Camera-type eye (tissue), 1 donor: Measurements from ENCODE around the gene KRTAP5-2. TPM values are rescaled to one million over a fixed set of nuclear protein-coding genes. Genes with fewer than 3 reads are reported as not detected.

Experiments
- total RNA-seq: library from RNA; depleted of rRNA; stranded (reverse); fragments of >200 nt; gene quantifications from one replicate; pipeline ENCODE4 v1.2.3, GENCODE V29; 2014

Gene KRTAP5-2, protein sequence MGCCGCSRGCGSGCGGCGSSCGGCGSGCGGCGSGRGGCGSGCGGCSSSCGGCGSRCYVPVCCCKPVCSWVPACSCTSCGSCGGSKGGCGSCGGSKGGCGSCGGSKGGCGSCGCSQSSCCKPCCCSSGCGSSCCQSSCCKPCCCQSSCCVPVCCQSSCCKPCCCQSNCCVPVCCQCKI
- total RNA-seq, result not detected

DNA sequence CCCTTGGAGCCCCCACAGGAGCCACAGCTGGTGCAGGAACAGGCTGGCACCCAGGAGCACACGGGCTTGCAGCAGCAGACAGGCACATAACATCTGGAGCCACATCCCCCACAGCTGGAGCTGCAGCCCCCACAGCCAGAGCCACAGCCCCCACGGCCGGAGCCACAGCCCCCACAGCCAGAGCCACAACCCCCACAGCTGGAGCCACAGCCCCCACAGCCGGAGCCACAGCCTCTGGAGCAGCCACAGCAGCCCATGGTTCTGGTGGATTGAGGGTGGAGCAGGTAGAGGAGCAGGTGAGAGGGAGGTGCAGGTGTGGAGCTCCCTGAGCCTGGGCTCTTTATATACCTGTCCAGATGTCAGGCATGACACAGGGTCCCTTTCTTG lies at the start of gene KRTAP5-2:
TSS of gene KRTAP5-2 (minus strand) at position 301 of the 387 bp plus-strand sequence. CDS start at position 257, 44 bp downstream.

DNA sequence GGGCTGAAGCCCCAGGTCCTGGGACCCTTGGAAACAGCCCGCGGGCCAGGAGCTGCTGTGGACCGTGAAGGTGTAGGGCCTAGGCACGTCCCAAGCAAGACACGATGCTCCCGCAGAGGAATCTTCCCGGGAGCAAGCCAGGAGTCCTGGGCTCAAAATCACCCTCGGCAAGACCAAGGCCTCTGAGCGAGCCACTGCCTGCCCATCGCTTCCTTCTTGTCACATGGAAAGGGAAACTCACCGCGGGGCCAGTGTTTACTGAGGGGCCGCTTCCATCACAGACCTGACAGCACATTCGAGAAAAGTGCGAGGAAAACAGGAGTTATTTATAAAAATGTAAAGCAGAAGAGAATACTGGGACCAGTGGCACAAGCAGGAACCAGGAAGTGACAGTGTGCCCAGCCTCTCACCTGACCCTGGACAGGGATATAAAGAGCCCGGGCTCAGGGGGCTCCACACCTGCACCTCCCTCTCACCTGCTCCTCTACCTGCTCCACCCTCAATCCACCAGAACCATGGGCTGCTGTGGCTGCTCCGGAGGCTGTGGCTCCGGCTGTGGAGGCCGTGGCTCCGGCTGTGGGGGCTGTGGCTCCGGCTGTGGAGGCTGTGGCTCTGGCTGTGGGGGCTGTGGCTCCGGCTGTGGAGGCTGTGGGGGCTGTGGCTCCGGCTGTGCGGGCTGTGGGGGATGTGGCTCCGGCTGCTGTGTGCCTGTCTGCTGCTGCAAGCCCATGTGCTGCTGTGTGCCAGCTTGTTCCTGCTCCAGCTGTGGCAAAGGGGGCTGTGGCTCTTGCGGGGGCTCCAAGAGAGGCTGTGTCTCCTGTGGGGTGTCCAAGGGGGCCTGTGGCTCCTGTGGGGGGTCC lies 31.5 kb upstream of the KRTAP5-2 start, which contains the start of gene KRTAP5-5:
TSS of gene KRTAP5-5 (plus strand) at position 450 of the 860 bp plus-strand sequence. CDS start at position 516, 66 bp downstream.

DNA sequence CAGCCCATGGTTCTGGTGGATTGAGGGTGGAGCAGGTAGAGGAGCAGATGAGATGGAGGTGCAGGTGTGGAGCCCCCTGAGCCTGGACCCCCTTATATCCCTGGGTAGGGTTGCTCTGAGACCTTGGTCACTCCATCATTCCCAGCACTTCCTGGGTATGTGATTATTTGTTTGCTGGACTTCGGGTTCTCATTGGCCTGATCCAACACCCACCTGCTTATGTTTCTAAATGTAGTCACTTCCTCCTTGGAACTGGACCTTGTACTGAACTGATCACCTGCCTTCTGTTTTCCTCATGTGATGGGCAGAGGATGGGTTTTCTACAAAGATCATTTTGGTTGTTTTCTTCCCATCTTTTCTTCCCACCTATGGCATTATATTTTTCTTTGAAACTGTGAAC lies 24.0 kb upstream of the KRTAP5-2 start, which contains the start of gene KRTAP5-4:
TSS of gene KRTAP5-4 (minus strand) at position 53 of the 400 bp plus-strand sequence. CDS start at position 8, 45 bp downstream.

DNA sequence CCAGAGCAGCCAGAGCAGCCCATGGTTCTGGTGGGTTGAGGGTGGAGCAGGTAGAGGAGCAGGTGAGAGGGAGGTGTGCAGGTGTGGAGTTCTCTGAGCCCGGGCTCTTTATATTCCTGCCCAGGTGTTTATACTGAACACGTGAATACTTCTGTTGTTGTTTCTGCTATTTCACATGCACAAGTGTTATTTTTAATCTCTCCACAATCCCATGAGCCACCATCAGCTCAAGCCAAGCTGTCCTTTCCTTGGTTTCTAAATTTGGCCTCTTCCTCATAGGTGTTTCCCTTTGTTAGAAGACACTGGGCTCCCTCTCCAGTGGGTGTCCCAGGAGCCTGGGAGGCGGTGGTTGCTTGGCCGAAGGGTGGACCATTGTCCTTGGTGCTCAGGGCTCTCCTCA lies 10.3 kb upstream of the KRTAP5-2 start, which contains the start of gene KRTAP5-3:
TSS of gene KRTAP5-3 (minus strand) at position 101 of the 400 bp plus-strand sequence. CDS start at position 23, 78 bp downstream.

DNA sequence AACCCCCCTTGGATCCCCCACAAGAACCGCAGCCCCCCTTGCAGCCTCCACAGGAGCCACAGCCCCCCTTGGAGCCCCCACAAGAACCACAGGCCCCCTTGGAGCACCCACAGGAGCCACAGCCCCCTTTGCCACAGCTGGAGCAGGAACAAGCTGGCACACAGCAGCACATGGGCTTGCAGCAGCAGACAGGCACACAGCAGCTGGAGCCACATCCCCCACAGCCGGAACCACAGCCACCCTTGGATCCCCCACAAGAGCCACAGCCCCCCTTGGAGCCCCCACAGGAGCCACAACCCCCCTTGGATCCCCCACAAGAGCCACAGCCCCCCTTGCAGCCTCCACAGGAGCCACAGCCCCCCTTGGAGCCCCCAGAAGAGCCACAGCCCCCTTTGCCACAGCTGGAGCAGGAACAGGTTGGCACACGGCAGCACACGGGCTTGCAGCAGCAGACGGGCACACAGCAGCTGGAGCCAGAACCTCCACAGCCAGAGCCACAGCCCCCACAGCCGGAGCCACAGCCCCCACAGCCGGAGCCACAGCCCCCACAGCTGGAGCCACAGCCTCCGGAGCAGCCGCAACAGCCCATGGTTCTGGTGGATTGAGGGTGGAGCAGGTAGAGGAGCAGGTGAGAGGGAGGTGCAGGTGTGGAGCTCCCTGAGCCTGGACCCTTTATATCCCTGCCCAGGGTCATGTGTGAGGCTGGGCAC lies 13.3 kb downstream of the KRTAP5-2 start, which contains the start of gene KRTAP5-1:
TSS of gene KRTAP5-1 (minus strand) at position 623 of the 710 bp plus-strand sequence. CDS start at position 589, 34 bp downstream.

DNA sequence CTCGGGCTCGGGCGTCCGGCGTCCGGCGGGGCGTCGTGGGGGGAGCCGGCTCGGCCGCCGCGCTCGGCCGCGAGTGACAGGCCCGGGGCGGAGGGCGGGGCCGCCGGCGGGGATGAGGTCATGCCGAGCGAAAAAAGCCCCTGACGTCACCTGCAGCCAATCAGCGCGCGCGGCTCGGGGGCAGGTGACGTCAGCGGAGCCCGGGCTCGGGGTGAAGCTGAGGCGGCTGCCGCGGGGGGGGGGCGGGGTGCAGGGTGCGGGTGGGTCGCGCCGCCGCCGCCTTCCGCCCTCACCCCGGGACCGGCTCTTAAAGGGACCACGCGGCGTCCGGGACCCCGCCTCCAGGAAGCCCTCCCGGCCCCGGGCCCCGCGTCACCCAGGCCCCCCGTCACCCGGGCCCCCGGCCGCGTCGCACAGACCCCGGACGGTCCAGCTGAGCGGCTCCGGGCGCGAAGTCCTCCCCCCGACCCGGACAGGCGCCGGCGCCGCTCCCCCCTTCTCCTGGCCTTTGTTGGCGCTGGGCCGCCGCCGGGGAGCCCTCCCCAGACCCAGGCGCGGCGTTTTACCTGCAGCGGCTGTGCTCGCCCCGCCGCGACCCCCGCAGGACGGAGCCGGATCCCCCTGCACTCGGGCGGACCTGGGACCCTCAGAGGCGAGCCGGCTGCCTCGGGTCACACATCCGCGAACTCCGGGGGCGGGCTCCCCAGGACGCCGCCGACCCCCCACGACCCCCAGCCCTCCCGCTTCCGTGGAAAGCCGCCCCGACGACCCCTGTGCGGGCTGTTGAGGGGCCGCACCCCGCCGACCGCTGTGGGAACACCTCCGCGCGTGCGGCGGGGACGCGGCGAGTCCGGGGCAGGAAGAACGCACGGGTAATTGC lies 25.7 kb downstream of the KRTAP5-2 start, which contains the start of gene DUSP8:
TSS of gene DUSP8 (minus strand) at position 75 of the 880 bp plus-strand sequence. CDS start 6,445 bp downstream, outside the sequence.

Other genes with a start within 250 kb of the KRTAP5-2 start
- gene BRSK2, start 208.4 kb downstream of the KRTAP5-2 start, total RNA-seq, result 50.6 TPM
- gene MOB2, start 111.5 kb downstream of the KRTAP5-2 start, total RNA-seq, result 34.3 TPM
- gene DUSP8, start 26.0 kb downstream of the KRTAP5-2 start, total RNA-seq, result 10.9 TPM
- not detected for gene KRTAP5-1, start 13.0 kb downstream of the KRTAP5-2 start, total RNA-seq
- not detected for gene KRTAP5-3, start 10.2 kb upstream of the KRTAP5-2 start, total RNA-seq
- gene KRTAP5-4, start 23.8 kb upstream of the KRTAP5-2 start, total RNA-seq, result not detected
- gene KRTAP5-5, start 31.5 kb upstream of the KRTAP5-2 start, total RNA-seq, result 0.44 TPM
- gene KRTAP5-6, start 98.9 kb upstream of the KRTAP5-2 start, total RNA-seq, result not detected
- gene IFITM10, start 152.3 kb upstream of the KRTAP5-2 start, total RNA-seq, result 9.5 TPM
- 167 TPM for gene CTSD, start 165.6 kb upstream of the KRTAP5-2 start, total RNA-seq
- gene SYT8, start 236.7 kb upstream of the KRTAP5-2 start, total RNA-seq, result 9.7 TPM
- gene TNNI2, start 240.7 kb upstream of the KRTAP5-2 start, total RNA-seq, result 103 TPM